Smooth muscle cell of trachea (primary cell): Measurements from ENCODE around the gene NPIPB12. TPM values are rescaled to one million over a fixed set of nuclear protein-coding genes. Genes with fewer than 3 reads are reported as not detected.

Experiments
- total RNA-seq: library from RNA; depleted of rRNA; stranded (reverse); fragments of >200 nt; gene quantifications from 2 replicates; pipeline ENCODE4 v1.2.1, GENCODE V29; 2014

The NPIPB12 gene
- 15.2 and 51.6 TPM in 2 replicates for total RNA-seq

DNA sequence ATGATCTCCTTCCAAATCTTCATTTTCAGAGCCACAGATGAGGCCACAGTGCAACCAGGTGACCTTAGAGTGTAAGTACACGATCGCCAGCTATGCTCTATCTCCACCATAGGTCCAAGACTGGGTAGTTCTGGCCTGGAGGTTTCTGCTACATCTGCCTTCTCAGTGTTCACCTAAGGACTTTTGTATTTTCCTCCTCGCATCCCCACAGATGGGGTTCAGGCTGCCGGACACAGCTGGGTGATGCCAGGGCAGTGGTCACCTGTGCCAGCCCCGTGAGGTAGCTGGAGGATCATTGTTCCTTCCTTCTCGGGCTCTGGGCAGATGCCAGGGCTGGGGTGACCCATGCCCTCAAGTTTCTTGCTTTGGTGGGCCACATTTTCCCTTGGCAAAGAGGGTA lies at the start of gene NPIPB12:
TSS of gene NPIPB12 (minus strand) at position 101 of the 400 bp plus-strand sequence.

DNA sequence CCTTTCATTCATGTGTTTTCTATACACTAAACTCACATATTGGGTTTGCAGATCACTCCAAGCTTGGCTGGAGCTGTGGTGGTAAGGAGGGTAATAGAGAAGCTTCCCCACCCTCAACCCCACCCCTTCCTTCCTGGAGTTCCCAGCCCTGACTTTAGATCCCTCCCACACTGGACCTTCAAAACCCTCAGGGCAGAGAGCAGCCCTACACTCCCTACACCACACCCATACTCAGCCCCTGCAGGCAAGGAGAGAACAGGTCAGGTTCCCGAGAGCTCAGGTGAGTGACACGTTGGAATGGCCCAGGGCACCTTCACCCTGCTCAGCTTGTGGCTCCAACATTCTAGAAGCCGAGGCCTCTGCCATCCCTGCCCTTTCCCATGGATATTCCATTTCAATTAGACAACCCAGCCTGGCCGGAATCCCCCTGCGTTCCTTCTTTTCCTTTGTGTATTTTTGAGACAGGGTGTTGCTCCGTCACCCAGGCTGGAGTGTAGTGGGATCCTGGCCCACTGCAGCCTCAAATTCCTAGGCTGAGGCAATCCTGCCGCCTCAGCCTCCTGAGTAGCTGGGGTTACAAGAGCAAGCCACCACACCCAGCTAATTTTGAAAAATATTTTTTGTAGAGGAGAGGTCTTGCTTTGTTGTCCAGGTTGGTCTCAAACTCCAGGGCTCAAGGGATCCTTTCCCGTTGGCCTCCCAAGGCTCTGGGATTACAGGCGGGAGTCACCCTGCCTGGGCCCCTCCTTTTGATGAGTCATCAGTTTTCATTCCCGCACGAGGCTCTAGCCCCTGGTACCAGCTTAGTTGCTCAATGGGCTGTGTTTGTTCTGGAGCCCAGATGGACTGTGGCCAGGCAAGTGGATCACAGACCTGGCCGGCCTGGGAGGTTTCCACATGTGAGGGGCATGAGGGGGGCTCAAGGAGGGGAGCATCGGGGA lies 46.2 kb downstream of the NPIPB12 start, which contains the start of gene SULT1A4:
TSS of gene SULT1A4 (plus strand) at position 208 of the 941 bp plus-strand sequence. CDS start 1,473 bp downstream, outside the sequence.

DNA sequence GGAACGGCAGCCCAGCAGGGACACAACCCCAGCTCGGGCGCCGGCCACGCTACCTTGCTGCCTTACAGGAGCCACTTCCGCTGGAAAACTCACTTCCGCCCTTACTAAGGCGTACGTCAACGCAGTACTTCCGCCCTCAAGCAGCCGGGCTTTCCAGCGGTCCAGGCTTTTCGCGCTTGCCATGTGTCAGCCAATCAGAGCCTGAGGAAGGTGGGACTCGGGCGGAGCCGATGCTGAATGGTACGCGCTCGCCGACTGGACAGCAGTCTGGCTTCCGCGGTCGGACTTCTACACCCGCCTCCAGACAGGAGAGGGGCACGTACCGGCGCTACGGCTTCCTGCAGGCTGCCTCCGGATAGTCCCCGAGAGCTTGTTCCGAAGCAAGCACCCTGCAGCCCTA lies 51.9 kb downstream of the NPIPB12 start, which contains the start of the genes BOLA2 and SLX1B:
TSS of gene BOLA2 (minus strand) at position 83 of the 400 bp plus-strand sequence. CDS start 98 bp downstream, outside the sequence.
TSS of gene SLX1B (plus strand) at position 265 of the 400 bp plus-strand sequence.

Other genes starting within 250 kb of the NPIPB12 start
- 0.17 and 2.6 TPM in 2 replicates for gene NPIPB11, start 99.7 kb downstream of the NPIPB12 start, total RNA-seq
- 13.9 and 25.5 TPM in 2 replicates for gene BOLA2, start 52.1 kb downstream of the NPIPB12 start, total RNA-seq
- 16.7 and 28.7 TPM in 2 replicates for gene SLX1B, start 51.9 kb downstream of the NPIPB12 start, total RNA-seq
- 3.0 and 4.9 TPM in 2 replicates for gene SULT1A4, start 46.5 kb downstream of the NPIPB12 start, total RNA-seq
- gene SPN, start 156.8 kb upstream of the NPIPB12 start, total RNA-seq, result not detected in 2 replicates
- 29.5 and 57.1 TPM in 2 replicates for gene QPRT, start 172.8 kb upstream of the NPIPB12 start, total RNA-seq
- gene C16orf54, start 239.6 kb upstream of the NPIPB12 start, total RNA-seq, result not detected in 2 replicates